ENCODE data around the gene POLR2I.

DNA sequence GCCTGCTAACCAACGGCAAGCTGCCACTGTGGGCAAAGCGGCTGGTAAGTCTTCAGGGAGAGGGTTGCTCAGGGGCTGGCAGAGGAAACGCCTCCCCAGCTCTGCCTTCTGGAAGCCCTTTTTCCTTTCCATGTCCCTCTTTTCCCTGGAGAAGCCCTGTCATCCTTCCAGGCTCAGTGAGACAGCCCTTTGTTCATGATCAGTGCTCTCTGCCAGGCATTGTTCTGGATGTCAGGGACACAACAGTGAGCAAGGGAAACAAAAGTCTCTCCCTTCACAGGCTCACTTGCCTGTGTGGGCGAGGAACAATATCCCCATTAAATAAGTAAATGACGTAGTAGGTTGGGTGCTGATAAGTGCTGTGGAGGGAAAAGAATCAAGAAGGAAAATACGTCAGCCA lies 17.6 kb downstream of the POLR2I start:
- no peak for TF ChIP-seq CTCF (IDR thresholded peaks at IDR 0.05)
- no peak for TF ChIP-seq POLR2A (IDR thresholded peaks at IDR 0.05)
- TF ChIP-seq POLR2AphosphoS5 (IDR thresholded peaks at IDR 0.05): no peak
- no peak for TF ChIP-seq EP300 (IDR thresholded peaks at IDR 0.05)

Data from sigmoid colon (tissue), 4 donors.